A673 (cell line): ENCODE measurements around the gene CERK. TPM values are rescaled to one million over a fixed set of nuclear protein-coding genes. Genes with fewer than 3 reads are reported as not detected.
"Not testable (repeated sequence)": the region's sequence is repeated elsewhere in the genome, so short reads cannot be mapped to it uniquely, and the experiment has no call there.

Experiments
- Bru-seq: library from RNA; stranded (reverse); fragments of 400-500 nt; gene quantifications from one replicate; lab custom pipeline; 2021; lab: Mats Ljungman, UMichigan
- BruChase-seq, 2 experiments: library from RNA; stranded (reverse); fragments of 400-500 nt; gene quantifications; one replicate each; lab custom pipeline; 2021; lab: Mats Ljungman, UMichigan
- BruUV-seq: library from RNA; stranded (reverse); fragments of 400-500 nt; replicated peaks from 2 replicates; lab custom pipeline; 2021; lab: Mats Ljungman, UMichigan
- CTCF ChIA-PET: fragments of 300-600 bp; sonication (Branson Sonifier 250); formaldehyde crosslinking; loops from one replicate; lab custom pipeline; 2022; ENCODE audit warnings: antibody characterized with exemption; lab: Charles Lee
- POLR2A ChIA-PET: fragments of 300-600 bp; sonication (Branson Sonifier 250); formaldehyde crosslinking; loops from one replicate; lab custom pipeline; 2022; ENCODE audit warnings: antibody characterized with exemption; ENCODE audit not compliant: low non-redundant PET; lab: Charles Lee
- DNase-seq: peaks from one replicate; pipeline ENCODE4 v3.0.0-alpha.2; 2015; ENCODE audit warnings: low spot score
- H3K27ac ChIP-seq: fragments of 200-600 bp; sonication (generic); 2 replicates; pipeline ENCODE4 v1.5.1; 2016; ENCODE audit warnings: mixed run types, low read depth, mild to moderate bottlenecking, mixed read lengths, antibody characterized with exemption, low read length; ENCODE audit not compliant: poor library complexity, severe bottlenecking
- H3K27me3 ChIP-seq: fragments of 200-600 bp; sonication (generic); replicated peaks from 2 replicates; pipeline ENCODE4 v1.6.1; 2017; ENCODE audit warnings: mixed run types, low read depth, mild to moderate bottlenecking, mixed read lengths, antibody characterized with exemption, low read length; ENCODE audit not compliant: insufficient read depth, poor library complexity
- H3K36me3 ChIP-seq: fragments of 200-600 bp; sonication (generic); 2 replicates; pipeline ENCODE4 v1.6.1; 2016; ENCODE audit warnings: mixed run types, mild to moderate bottlenecking, mixed read lengths, antibody characterized with exemption, low read length; ENCODE audit not compliant: insufficient read depth, poor library complexity, severe bottlenecking
- H3K4me1 ChIP-seq: fragments of 200-600 bp; sonication (generic); 2 replicates; pipeline ENCODE4 v1.6.1; 2017; ENCODE audit warnings: mixed run types, mild to moderate bottlenecking, mixed read lengths, antibody characterized with exemption, low read length; ENCODE audit not compliant: insufficient read depth, poor library complexity, severe bottlenecking
- H3K4me3 ChIP-seq: fragments of 200-600 bp; sonication (generic); 2 replicates; pipeline ENCODE4 v1.5.1; 2016; ENCODE audit warnings: low read depth, mixed run types, mild to moderate bottlenecking, mixed read lengths, low read length; ENCODE audit not compliant: poor library complexity, severe bottlenecking
- H3K9me3 ChIP-seq: fragments of 200-600 bp; sonication (generic); 2 replicates; pipeline ENCODE4 v1.6.1; 2016; ENCODE audit warnings: mixed run types, low read depth, mild to moderate bottlenecking, mixed read lengths, antibody characterized with exemption, low read length; ENCODE audit not compliant: poor library complexity, severe bottlenecking
- CTCF ChIP-seq: fragments of 300-800, 200-600 bp; sonication (generic); conservative IDR thresholded peaks from 2 replicates; pipeline ENCODE4 v1.5.1; 2017; ENCODE audit warnings: low read depth, mild to moderate bottlenecking, antibody characterized with exemption, low read length, moderate library complexity, mixed read lengths
- EZH2 ChIP-seq: fragments of 200-600 bp; sonication (generic); IDR thresholded peaks from 2 replicates; pipeline ENCODE4 v1.6.1; 2017; ENCODE audit warnings: borderline replicate concordance, low read depth, mild to moderate bottlenecking, mixed read lengths, antibody characterized with exemption, low read length; ENCODE audit not compliant: poor library complexity, severe bottlenecking
- intact Hi-C: fragments of 100-400 bp; cut with micrococcal nuclease; formaldehyde crosslinking; loops from one replicate; pipeline ENCODE4 v1.10.0; 2022; ENCODE audit not compliant: unreplicated experiment
- long read RNA-seq: library from polyadenylated mRNA; stranded (forward); transcript quantifications from one replicate; pipeline ENCODE4 v2.0.0, GENCODE V29; 2022
- total RNA-seq: library from RNA; stranded (reverse); gene quantifications from 2 replicates; pipeline ENCODE4 v1.2.3, GENCODE V29; 2021

CERK gene
- total RNA-seq, result 55.6 and 58.8 TPM in 2 replicates
- percentile 71 among the genes with signal in this experiment for Bru-seq, nascent RNA
- percentile 80 among the genes with signal in this experiment for BruChase-seq, experiment 1, labeled RNA remaining after a 2-hour chase
- percentile 85 among the genes with signal in this experiment for BruChase-seq, experiment 2, labeled RNA remaining after a 6-hour chase
- long read RNA-seq, full-length matches to known transcripts, result 63 of 95 reads
- long read RNA-seq, partial matches to known transcripts, result 14 of 95 reads
- long read RNA-seq, other reads (novel, unspliced or antisense), result 18 of 95 reads

GRCh38 chr22:46737976-46738646, at the start of gene CERK:
TSS of gene CERK (minus strand) at chr22:46738252. CDS start at chr22:46738148, 104 bp downstream.
- intact Hi-C loops, result no loop called here
- TF ChIP-seq CTCF (no peak), EZH2 (no peak)
- Histone ChIP-seq H3K36me3 (no peaks in the 10 kb centered on the region), H3K4me1 (peaks cover 21% of the 10 kb centered on the region), H3K9me3 (no peaks in the 10 kb centered on the region), H3K27me3 (no peaks in the 10 kb centered on the region), H3K4me3 (peak within 1 kb of the TSS; percentile 99), H3K27ac (peak within 1 kb of the TSS; percentile 93)
- POLR2A ChIA-PET, result no interaction called here
- no TSS peak for BruUV-seq
- CTCF ChIA-PET, result no interaction called here
- DNase-seq, result peak; percentile 87

- Histone ChIP-seq H3K4me3 (no peak overlapping the region), H3K9me3 (no peaks in the 10 kb centered on the region), H3K36me3 (no peaks in the 10 kb centered on the region), H3K27ac (no peak overlapping the region), H3K27me3 (no peaks in the 10 kb centered on the region), H3K4me1 (no peaks in the 10 kb centered on the region)
- CTCF ChIA-PET, result no interaction called here
- no TSS peak for BruUV-seq
- intact Hi-C loops, result no loop called here
- POLR2A ChIA-PET, result interaction anchor here (0.7 kb wide), 2 partner anchors 14 to 1776 kb away, joined by 4 read pairs; no protein-coding TSS in a partner anchor
- no peak for DNase-seq
- TF ChIP-seq EZH2 (no peak), CTCF (no peak)
Observed at GRCh38 chr22:46783721-46784120, 45.7 kb upstream of the CERK start.

GRCh38 chr22:46782200-46782599, 44.1 kb upstream of the CERK start:
- H3K4me1 ChIP-seq, intact Hi-C loops, BruUV-seq, H3K36me3 ChIP-seq, DNase-seq, H3K27me3 ChIP-seq, H3K27ac ChIP-seq, CTCF ChIA-PET, POLR2A ChIA-PET, H3K9me3 ChIP-seq, H3K4me3 ChIP-seq: not testable (repeated sequence)
